GM23248 (cell line): ENCODE measurements around the gene TTC21B.

ENCODE experiments used
- EZH2 ChIP-seq: fragments of 200-600 bp; sonication (generic); IDR thresholded peaks from 2 replicates; pipeline ENCODE4 v1.6.1; 2018; ENCODE audit warnings: antibody characterized with exemption, mild to moderate bottlenecking; ENCODE audit not compliant: insufficient read depth, poor library complexity, severe bottlenecking
- EZH2phosphoT487 ChIP-seq: fragments of 200-600 bp; sonication (generic); IDR thresholded peaks from 2 replicates; pipeline ENCODE4 v1.6.1; 2018; ENCODE audit warnings: antibody characterized with exemption, moderate library complexity, mild to moderate bottlenecking, low read depth; ENCODE audit not compliant: insufficient read depth

- TF ChIP-seq EZH2phosphoT487: no peak
- no peak for TF ChIP-seq EZH2
Measured at GRCh38 chr2:165872101-165872791, 81.3 kb downstream of the TTC21B start.
